ENCODE data around the gene KRT80.

- no peak for TF ChIP-seq CTCF (conservative IDR thresholded peaks at IDR 0.05 in 1 of 2, IDR thresholded peaks at IDR 0.05 in 1 of 2; ENCODE audit: extremely low read depth in 1 of 2, insufficient read depth in 1 of 2, low read depth in 1 of 2, low read length in 2 of 2)
- TF ChIP-seq EZH2 (IDR thresholded peaks at IDR 0.05; ENCODE audit: borderline replicate concordance, low read length), result no peak
These were observed 48.0 kb upstream of the KRT80 start for GRCh38 chr12:52239767-52240166.

Measured in mammary epithelial cell (primary cell).